NCI-H2081 (cell line): ENCODE measurements around the gene CELA2A.

Source experiments
- DNase-seq, 2 experiments: peaks; one replicate each; lab custom pipeline; 2025; lab: John Stamatoyannopoulos, UW

Gene CELA2A

DNA sequence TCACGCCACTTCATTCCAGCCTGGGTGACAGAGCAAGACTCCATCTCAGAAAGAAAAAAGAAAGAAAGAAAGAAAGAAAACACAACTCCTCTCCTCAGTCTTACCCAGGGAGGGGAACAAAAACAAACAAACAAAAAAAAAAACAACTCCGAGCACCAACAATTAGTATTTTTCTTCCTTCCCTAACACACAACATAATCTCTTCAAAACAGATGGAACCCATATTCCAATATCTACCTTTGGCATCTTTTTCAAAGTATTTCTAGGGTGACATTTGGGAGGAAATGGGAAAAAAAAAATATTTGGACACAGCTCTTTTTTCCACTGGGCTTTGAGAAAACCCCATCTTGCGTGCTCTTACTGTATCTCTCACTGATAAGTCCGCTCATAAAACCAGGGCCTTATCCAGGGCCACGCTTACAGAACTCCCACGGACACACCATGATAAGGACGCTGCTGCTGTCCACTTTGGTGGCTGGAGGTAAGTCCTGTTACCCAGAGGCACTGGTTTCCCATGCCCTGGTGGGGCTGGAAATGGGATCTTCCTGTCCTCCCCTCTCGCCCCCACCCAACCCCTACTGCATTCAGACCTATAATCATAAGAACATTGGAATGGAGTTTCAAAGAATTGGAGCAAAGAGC lies at the start of gene CELA2A:
CELA2A (plus strand) TSS at position 420 of the 642 bp plus-strand sequence; CDS start at position 442, 22 bp downstream.
- no peak for DNase-seq

DNA sequence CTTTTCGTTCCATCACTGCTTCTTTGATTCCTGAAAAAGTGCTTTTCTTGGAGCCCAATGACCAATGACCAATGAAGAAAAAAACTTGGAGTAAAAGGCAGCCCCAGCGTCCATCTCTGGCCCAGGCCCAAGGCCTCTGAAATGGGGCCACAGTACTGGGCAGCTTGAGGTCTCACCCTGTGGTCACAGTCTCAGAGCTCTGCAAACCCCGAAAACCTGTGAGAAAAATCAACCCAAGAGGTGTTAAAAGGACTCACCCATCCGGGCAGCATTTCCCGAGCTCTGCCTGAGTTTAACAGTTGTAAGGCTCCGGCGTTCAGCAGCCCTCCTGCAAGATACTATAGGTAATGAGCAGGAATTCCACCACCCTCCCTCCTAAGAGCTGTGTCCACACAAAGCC lies 49.0 kb upstream of the CELA2A start:
- no peak for DNase-seq

- no peak for DNase-seq
Measured at GRCh38 chr1:15408890-15409387, 47.6 kb upstream of the CELA2A start.

- DNase-seq: peak; percentile 56 to 73
Measured at GRCh38 chr1:15409388-15410222, 46.9 kb upstream of the CELA2A start, which contains the start of gene EFHD2. TSS of gene EFHD2 (plus strand) at chr1:15409888. CDS start at chr1:15409972, 84 bp downstream.

DNA sequence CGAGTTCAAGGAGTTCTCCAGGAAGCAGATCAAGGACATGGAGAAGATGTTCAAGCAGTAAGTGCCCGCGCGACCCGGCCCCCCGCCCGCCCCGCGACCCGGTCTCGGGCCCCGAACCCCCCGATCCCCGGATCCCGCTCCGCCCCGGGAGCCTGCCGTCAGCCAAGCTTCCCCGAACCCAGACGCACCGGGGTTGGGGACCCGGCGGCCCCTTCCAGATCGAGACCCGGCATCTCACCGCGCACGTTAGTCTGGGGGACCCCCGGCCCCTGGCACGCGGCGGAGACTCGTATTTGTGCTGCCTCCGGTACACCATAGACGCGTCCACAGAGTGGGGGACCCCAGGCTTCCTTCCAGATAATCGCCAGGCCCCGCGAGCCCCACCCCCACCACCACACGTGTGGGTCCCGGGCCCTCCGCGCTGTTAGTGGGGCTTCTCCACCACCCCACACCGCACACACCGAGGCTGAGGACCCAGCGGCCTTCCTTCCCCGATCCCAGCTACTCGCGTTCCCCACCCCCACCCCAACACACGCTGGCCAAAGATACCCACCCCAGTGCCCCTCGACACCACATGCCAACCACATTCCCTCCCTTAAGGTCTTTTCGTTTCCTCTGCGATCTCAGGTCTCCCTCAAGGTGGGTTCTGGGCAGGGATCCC lies 46.2 kb upstream of the CELA2A start:
- DNase-seq: no peak

GRCh38 chr1:15410884-15411245 lies 45.7 kb upstream of the CELA2A start:
- DNase-seq: no peak

DNA sequence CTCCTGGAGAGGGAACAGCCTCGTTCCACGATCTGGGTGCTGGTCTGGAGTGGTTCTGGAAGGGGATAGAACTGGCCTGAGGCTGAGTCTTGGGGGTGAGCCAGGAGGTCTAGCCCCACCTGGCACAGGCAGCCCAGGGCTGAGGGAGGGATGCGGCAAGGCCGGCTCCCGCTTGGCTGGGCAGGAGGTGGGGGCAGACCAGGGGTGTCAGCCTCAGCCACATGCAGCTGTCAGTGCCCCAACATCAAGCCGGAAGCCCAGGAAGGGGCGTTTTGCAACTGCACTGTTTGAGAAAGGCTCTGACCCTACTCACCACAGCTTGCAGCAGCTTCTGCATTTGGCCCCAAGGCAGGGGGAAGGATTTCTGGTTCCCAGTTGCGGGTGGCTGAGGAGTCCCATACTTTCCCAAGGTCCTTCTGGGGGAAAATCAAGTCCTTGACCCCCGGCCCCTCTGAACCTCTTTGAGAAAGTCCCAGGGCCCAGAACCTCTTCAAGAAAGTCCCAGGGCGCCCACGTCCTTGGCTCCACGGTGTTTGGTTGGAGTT lies 44.9 kb upstream of the CELA2A start:
- DNase-seq: no peak

DNA sequence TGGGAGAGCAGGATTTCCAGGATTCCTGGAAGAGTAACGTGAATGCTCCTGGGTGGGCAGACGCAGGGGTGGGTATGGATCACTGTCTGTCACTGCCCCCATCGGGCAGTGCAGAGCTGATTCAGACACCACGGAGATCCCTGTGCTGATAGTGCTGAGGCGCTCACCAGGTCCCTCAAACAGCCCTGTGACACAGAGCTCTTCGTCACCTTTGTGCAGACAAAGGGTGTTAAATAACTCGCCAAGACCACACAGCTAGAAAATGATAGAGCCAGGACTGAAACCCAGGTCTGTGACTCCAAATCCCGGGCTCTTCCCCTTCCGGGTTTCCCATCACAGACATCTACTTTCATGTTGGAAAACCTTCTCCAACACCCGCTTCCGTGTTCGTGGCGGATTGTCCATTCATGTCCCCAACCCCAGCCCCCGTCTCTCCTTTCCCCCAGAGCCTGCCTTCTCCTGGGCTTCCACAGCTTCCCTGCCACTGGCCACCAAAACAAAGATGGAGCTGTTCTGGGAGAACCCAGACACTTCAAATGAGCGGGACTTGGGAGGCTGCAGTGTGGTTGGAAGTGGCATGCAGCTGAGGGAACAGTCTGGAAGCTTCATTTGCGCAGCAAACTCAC lies 44.2 kb upstream of the CELA2A start:
- DNase-seq: no peak

DNA sequence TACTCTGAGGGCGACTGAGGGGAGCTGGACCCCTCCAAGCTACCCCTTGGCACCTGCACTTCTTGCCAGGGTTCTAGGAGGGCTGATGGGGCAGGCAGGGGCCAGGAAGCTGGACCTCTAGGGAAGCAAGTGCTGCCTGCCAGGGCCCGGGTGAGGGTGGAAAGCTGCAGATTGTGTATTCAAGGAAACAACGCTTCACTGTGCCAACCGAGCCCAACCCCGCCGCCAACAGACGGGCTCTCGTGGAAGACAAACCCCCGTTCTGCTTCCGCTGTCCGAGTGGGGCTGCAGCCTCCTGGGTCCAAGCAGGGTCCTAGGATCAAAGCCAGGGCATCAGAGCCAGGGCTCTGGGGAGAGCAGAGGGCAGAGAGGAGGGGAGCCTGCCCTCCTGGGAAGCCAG lies 43.7 kb upstream of the CELA2A start:
- no peak for DNase-seq

DNA sequence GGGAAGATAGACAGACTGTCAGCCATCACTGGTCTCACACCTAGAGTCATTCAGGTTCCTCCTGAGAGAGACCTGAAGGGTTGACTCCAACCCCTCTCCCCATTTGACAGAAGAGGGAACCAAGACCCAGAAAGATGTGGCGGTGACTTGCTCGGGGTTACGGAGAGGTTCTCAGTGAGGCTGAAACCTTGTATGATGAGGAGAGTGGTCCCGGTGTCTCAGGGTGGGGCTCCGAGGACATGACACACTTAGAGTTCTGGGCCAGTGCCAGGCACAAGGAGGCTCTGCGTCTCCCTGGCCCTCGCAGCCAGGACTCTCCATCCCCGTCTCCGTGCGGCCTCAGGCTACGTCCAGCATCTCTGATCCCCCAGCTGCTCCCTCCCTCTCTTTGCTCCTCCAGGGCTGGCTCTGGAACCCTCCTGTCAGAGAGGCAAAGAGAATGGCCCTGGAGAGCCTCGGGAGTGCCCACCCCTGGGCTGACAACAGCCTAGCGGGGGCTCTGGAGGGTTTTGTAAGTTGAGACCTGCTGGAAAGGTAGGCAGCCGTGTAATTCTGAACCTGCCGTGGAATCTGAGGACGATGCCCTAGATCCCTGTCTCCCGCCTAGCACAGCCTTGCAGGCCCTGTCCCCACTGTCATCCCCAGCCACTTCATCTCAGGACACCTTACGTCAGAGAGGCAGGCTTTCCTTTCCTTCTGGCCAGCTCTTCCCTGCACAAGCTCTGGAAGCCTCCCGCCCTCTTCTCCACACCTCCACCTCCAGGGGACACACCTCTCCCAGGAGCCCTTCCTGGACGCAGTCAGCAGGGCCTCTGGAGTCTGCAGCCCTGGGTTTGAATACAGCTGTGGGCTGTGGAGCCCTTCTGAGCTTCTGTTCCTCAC lies 42.7 kb upstream of the CELA2A start:
- DNase-seq: no peak

DNA sequence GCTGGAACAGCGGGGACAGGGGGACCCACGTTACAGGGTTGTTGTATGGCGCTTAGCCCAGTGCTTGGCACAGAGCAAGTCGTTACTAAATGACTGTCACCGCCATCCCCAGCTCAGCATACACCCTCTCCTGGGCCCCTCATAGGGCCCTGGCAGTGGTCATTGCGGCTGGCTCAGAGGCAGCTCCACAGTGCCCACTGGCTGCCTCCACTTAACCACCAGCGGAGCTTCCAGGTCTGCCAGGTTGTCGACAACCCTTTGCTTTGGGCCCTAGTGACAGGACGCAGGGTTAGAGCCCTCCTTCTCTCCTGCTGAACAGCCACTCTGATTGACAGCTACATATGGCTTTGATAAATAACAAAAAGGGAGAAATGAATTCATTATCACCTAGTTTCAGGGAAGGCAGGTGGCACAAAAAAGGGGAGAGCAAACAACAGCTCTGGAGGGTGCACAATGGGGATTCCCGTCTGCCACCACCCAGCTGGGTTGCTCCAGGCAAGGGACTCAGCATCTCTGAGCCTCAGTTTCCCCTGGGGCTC lies 42.0 kb upstream of the CELA2A start:
- DNase-seq: no peak

- no peak for DNase-seq
Measured at GRCh38 chr1:15417059-15417934, 39.2 kb upstream of the CELA2A start.

DNA sequence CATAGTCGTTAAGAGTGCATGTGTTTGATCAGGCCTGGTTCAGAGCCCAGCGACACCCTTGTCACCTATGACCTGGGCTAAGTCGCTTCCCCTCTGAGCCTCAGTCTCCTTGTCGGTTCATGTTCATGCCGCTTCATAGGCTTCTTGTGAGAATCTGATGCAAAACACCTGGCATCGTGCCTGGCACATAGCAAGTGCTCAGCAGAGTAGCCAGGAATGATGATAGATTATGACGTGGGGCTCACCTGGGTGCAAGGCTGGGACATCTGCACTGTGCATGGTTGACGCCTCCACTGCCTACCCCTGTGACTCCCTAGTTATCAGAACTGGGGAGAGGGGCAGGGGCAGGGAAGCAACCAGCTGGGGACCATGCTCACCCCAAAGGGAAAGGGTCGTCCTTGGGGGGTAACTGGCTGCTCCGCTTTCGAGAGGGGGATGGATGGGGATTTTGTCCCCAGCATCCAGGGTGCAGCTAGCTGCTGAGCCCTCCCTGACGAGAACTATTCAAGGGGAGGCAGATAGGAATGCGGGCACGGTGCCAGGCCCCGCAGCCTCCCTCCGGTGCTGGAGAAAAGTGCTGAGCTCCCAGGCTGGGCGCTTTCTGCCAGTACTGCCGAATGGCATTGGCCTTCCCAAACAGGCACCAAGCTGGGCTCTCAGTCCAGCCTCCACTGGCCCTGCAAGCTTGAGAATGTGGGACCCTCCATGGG lies 37.6 kb upstream of the CELA2A start:
- DNase-seq: no peak

DNA sequence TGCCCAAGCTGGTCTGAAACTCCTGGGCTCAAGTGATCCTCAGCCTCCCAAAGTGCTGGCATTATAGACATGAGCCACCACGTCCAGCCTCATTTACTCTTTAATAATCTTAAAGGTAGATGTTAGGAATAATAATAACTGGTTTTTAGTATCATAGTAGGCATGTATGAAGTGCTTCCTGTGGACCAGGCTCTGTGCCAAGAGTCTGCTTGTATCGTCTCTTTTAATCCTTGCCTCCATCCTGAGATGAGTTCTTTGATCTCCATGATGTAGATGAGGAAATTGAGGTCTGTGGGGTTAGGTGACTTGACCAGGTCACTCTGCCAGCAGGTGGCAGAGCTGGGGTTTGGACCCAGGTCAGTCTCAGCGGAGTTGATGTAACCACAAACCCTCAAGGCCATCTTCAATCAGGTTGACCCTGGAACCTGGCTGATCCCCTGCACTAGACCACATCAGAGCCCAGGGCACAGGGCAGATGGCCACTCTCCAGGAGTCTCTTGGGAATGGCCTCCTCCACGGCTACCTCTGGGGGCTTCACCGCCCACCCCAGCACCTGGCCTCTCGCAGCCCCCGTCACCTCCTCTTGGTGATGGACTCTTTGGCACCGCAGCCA lies 35.6 kb upstream of the CELA2A start:
- DNase-seq: no peak

DNA sequence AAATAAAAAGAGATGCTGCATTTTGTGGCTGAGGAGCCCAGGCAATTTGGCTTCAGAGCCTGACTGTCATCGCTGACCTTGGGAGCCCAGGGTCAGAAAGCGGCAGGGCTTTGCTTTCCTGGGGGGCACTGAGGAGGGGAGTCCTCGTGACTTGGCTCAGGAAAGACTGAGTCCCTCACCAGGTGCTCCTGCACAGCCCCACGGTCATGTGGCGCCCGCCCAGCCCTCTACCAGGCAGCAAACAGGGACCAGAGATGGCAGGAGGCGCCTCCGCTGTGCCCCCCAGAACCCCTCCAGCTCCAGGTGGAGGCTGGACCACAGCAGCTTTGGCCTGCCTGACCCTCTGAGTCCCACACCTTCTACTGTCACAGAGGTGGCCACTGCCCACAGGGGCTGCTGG lies 33.7 kb upstream of the CELA2A start:
- no peak for DNase-seq

- no peak for DNase-seq
Measured at GRCh38 chr1:15423355-15424077, 33.0 kb upstream of the CELA2A start.

GRCh38 chr1:15424146-15424667 lies 32.3 kb upstream of the CELA2A start:
- DNase-seq: peak; percentile 70 to 87

DNA sequence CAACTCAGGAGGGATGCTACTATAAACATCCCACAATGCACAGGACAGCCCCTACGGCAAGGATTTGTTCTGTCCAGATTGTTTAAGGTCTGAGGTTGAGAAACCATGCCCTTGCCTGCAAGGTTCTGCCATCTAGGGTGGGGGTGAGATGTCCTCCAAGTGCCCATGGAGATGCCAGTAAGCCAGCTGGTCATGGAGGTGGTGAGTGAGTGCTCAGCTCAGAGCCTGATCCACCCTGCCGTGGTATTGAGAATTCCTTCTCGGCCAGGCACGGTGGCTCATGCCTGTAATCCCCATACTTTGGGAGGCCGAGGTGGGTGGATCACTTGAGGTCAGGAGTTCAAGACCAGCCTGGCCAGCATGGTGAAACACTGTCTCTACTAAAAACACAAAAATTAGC lies 31.6 kb upstream of the CELA2A start:
- DNase-seq: no peak
